ENCODE results near the gene PI4KA.
A peak's percentile ranks its signal among the peaks of the same experiment; 100 is the strongest.
"Not testable (repeated sequence)": the region's sequence is repeated elsewhere in the genome, so short reads cannot be mapped to it uniquely, and the experiment has no call there.

Gene PI4KA

GRCh38 chr22:20720692-20721408 lies 137.8 kb downstream of the PI4KA start:
- DNase-seq = no peak

GRCh38 chr22:20718727-20719126 lies 139.9 kb downstream of the PI4KA start:
- DNase-seq = not testable (repeated sequence)

GRCh38 chr22:20717981-20718380 lies 140.6 kb downstream of the PI4KA start:
- DNase-seq = not testable (repeated sequence)

GRCh38 chr22:20717213-20717866 lies 141.3 kb downstream of the PI4KA start:
- DNase-seq = not testable (repeated sequence)

- not testable (repeated sequence) for DNase-seq
Measured at GRCh38 chr22:20713116-20713515, 145.5 kb downstream of the PI4KA start.

GRCh38 chr22:20709966-20710365 lies 148.6 kb downstream of the PI4KA start:
- DNase-seq = not testable (repeated sequence)

GRCh38 chr22:20707549-20708118 lies 151.0 kb downstream of the PI4KA start:
- DNase-seq = not testable (repeated sequence)

GRCh38 chr22:20703816-20704609 lies 154.6 kb downstream of the PI4KA start:
- peak; percentile 72 for DNase-seq

GRCh38 chr22:20703414-20703806 lies 155.2 kb downstream of the PI4KA start:
- DNase-seq = not testable (repeated sequence)

GRCh38 chr22:20702546-20703413 lies 155.8 kb downstream of the PI4KA start:
- peak; percentile 99 for DNase-seq

GRCh38 chr22:20702175-20702545 lies 156.5 kb downstream of the PI4KA start:
- peak; percentile 69 for DNase-seq

- DNase-seq = peak; percentile 68
Measured at GRCh38 chr22:20701680-20702136, 156.9 kb downstream of the PI4KA start.

- DNase-seq = peak; percentile 35
Measured at GRCh38 chr22:20700347-20700746, 158.3 kb downstream of the PI4KA start.

GRCh38 chr22:20699856-20700255 lies 158.8 kb downstream of the PI4KA start:
- not testable (repeated sequence) for DNase-seq

GRCh38 chr22:20697481-20698113 lies 161.0 kb downstream of the PI4KA start:
- DNase-seq = peak; percentile 60

- DNase-seq = not testable (repeated sequence)
Measured at GRCh38 chr22:20696056-20696455, 162.6 kb downstream of the PI4KA start.

- DNase-seq = peak; percentile 55
Measured at GRCh38 chr22:20695205-20695604, 163.4 kb downstream of the PI4KA start.

GRCh38 chr22:20694256-20694655 lies 164.4 kb downstream of the PI4KA start:
- not testable (repeated sequence) for DNase-seq

GRCh38 chr22:20692926-20693325 lies 165.7 kb downstream of the PI4KA start:
- DNase-seq = peak; percentile 24

- DNase-seq = peak; percentile 41
Measured at GRCh38 chr22:20690586-20691317, 167.9 kb downstream of the PI4KA start.

Data from activated CD8-positive, alpha-beta memory T cell treated with anti-CD3 and anti-CD28 coated beads for 24 hours (primary cell).